Naive thymus-derived CD4-positive, alpha-beta T cell (primary cell): ENCODE data around the gene JDP2. TPM values are rescaled to one million over a fixed set of nuclear protein-coding genes. Genes with fewer than 3 reads are reported as not detected.

Source experiments
- ATAC-seq: fragments of 150-1000 bp; cut with Tn5 transposase; 2 replicates; pipeline ENCODE4 v1.10.0; 2021; ENCODE audit warnings: mild to moderate bottlenecking, moderate library complexity
- CTCF ChIA-PET: fragments of 350-600 bp; sonication (Branson Sonifier 250); formaldehyde crosslinking; loops from one replicate; lab custom pipeline; 2021; ENCODE audit warnings: antibody characterized with exemption; lab: Charles Lee
- POLR2A ChIA-PET: fragments of 350-600 bp; sonication (Branson Sonifier 250); formaldehyde crosslinking; loops from one replicate; lab custom pipeline; 2021; ENCODE audit warnings: antibody characterized with exemption, inconsistent platforms; lab: Charles Lee
- DNase-seq, 9 donors: peaks; one replicate each; pipeline versions ENCODE4 v3.0.0 to v3.0.0-alpha.2; 2020 to 2022; ENCODE audit warnings: mixed read lengths in 1 of 9
- H3K27ac ChIP-seq: one replicate; pipeline ENCODE4 v1.7.0; 2013; ENCODE audit warnings: mild to moderate bottlenecking, low read depth, low read length, moderate library complexity
- H3K27me3 ChIP-seq, 2 donors: one replicate each; pipeline ENCODE4 v1.7.0; 2013; ENCODE audit warnings: low read length in 2 of 2, mild to moderate bottlenecking in 2 of 2, moderate library complexity in 2 of 2; ENCODE audit not compliant: control insufficient read depth in 2 of 2, insufficient read depth in 2 of 2
- H3K36me3 ChIP-seq, 3 experiments: 1 replicate in 2 of 3; 2 replicates in 1 of 3; pipeline ENCODE4 v1.7.0; 2013; ENCODE audit warnings: low read length in 3 of 3, mild to moderate bottlenecking in 3 of 3, moderate library complexity in 1 of 3; ENCODE audit not compliant: insufficient read depth in 3 of 3, control insufficient read depth in 2 of 3
- H3K4me1 ChIP-seq, 2 donors: one replicate each; pipeline ENCODE4 v1.7.0; 2013; ENCODE audit warnings: low read length in 2 of 2, mild to moderate bottlenecking in 2 of 2, moderate library complexity in 1 of 2; ENCODE audit not compliant: control insufficient read depth in 2 of 2, insufficient read depth in 2 of 2
- H3K4me3 ChIP-seq: 2 replicates; pipeline ENCODE4 v1.7.0; 2013; ENCODE audit warnings: mild to moderate bottlenecking, low read length
- H3K9me3 ChIP-seq, 3 experiments: 1 replicate in 2 of 3; 2 replicates in 1 of 3; pipeline ENCODE4 v1.7.0; 2013; ENCODE audit warnings: low read length in 3 of 3; ENCODE audit not compliant: control insufficient read depth in 2 of 3
- H3K27ac Mint-ChIP-seq, 9 donors: one replicate each; pipeline ENCODE4 v1.8.0; 2020 to 2022; ENCODE audit warnings: mixed read lengths in 9 of 9, mild to moderate bottlenecking in 8 of 9, moderate library complexity in 5 of 9, inconsistent platforms in 2 of 9
- H3K27me3 Mint-ChIP-seq, 5 donors: one replicate each; pipeline ENCODE4 v1.8.0; 2021 to 2022; ENCODE audit warnings: mixed read lengths in 5 of 5, mild to moderate bottlenecking in 1 of 5
- H3K36me3 Mint-ChIP-seq, 5 donors: one replicate each; pipeline ENCODE4 v1.8.0; 2020 to 2022; ENCODE audit warnings: mixed read lengths in 5 of 5, mild to moderate bottlenecking in 3 of 5, inconsistent platforms in 1 of 5
- H3K4me1 Mint-ChIP-seq, 7 donors: one replicate each; pipeline ENCODE4 v1.8.0; 2020 to 2022; ENCODE audit warnings: mixed read lengths in 7 of 7, mild to moderate bottlenecking in 3 of 7, inconsistent platforms in 1 of 7
- H3K4me3 Mint-ChIP-seq, 10 donors: one replicate each; pipeline ENCODE4 v1.8.0; 2020 to 2022; ENCODE audit warnings: mild to moderate bottlenecking in 10 of 10, mixed read lengths in 10 of 10, moderate library complexity in 6 of 10, inconsistent platforms in 2 of 10
- H3K9me3 Mint-ChIP-seq, 11 donors: one replicate each; pipeline ENCODE4 v1.8.0; 2020 to 2022; ENCODE audit warnings: mixed read lengths in 11 of 11, mild to moderate bottlenecking in 4 of 11, inconsistent platforms in 1 of 11, moderate library complexity in 1 of 11
- intact Hi-C, 2 donors: fragments of 100-400 bp; cut with micrococcal nuclease; formaldehyde crosslinking; loops; one replicate each; pipeline ENCODE4 v1.15.1; 2023
- polyA plus RNA-seq, 2 donors: library from polyadenylated mRNA; unstranded; fragments of 300-500 nt; fragmentation: Illumina TruSeq; gene quantifications; one replicate each; pipeline ENCODE4 v1.2.3, GENCODE V29; 2021
- total RNA-seq, 6 experiments: library from RNA in 5 of 6; stranded (reverse) in 5 of 6; gene quantifications; 1 replicate in 5 of 6; 2 replicates in 1 of 6; pipeline ENCODE4 v1.2.3 and lab custom pipeline; 2021 to 2026

The JDP2 gene
- total and polyA plus RNA-seq, 7 experiments from 2014 or later, result 0.86 to 29.0 (median 1.5) TPM; not detected in 2

- ChIA-PET CTCF (no interaction called here), POLR2A (no interaction called here)
- no peak overlapping the region for H3K4me3 Mint-ChIP-seq
- peaks cover 0 to 15% (median 0%) of the 10 kb centered on the region in 7 donors for H3K4me1 Mint-ChIP-seq
- H3K9me3 ChIP-seq, result peaks cover 0 to 4% (median 0%) of the 10 kb centered on the region in 3 experiments
- no peaks in the 10 kb centered on the region for H3K36me3 ChIP-seq
- ATAC-seq (no peak), DNase-seq (no peak)
- no peak overlapping the region for H3K4me3 ChIP-seq
- peaks cover 0 to 15% (median 0%) of the 10 kb centered on the region in 5 donors for H3K27me3 Mint-ChIP-seq
- peak overlapping the region in 1 of 9 donors; percentile 70 for H3K27ac Mint-ChIP-seq
- intact Hi-C loops, result no loop called here
- peaks cover 0 to 3% (median 0%) of the 10 kb centered on the region in 5 donors for H3K36me3 Mint-ChIP-seq
- H3K27me3 ChIP-seq, result no peaks in the 10 kb centered on the region
- H3K4me1 ChIP-seq, result no peaks in the 10 kb centered on the region
- no peak overlapping the region for H3K27ac ChIP-seq
- peaks cover 0 to 4% (median 0%) of the 10 kb centered on the region in 11 donors for H3K9me3 Mint-ChIP-seq
Observed at GRCh38 chr14:75395862-75396261, 32.0 kb upstream of the JDP2 start.

GRCh38 chr14:75399321-75399720 is 28.5 kb upstream of the JDP2 start:
- Histone ChIP-seq H3K4me1 (no peaks in the 10 kb centered on the region), H3K36me3 (no peaks in the 10 kb centered on the region), H3K27ac (no peak overlapping the region), H3K9me3 (peaks cover 0 to 4% (median 0%) of the 10 kb centered on the region in 3 experiments), H3K27me3 (no peaks in the 10 kb centered on the region), H3K4me3 (no peak overlapping the region)
- H3K27me3 Mint-ChIP-seq, result peaks cover 0 to 13% (median 0%) of the 10 kb centered on the region in 5 donors
- H3K4me1 Mint-ChIP-seq, result peaks cover 0 to 23% (median 0%) of the 10 kb centered on the region in 7 donors
- intact Hi-C loops, result no loop called here
- DNase-seq (no peak), ATAC-seq (no peak)
- peaks cover 0 to 6% (median 0%) of the 10 kb centered on the region in 5 donors for H3K36me3 Mint-ChIP-seq
- H3K27ac Mint-ChIP-seq, result no peak overlapping the region
- H3K9me3 Mint-ChIP-seq, result peaks cover 0 to 4% (median 0%) of the 10 kb centered on the region in 11 donors
- H3K4me3 Mint-ChIP-seq, result no peak overlapping the region
- CTCF ChIA-PET, result no interaction called here
- POLR2A ChIA-PET, result no interaction called here

- ATAC-seq, result peak; percentile 52
- peak overlapping the region in 1 of 10 donors; percentile 24 for H3K4me3 Mint-ChIP-seq
- H3K9me3 ChIP-seq, result peaks cover 0 to 4% (median 0%) of the 10 kb centered on the region in 3 experiments
- ChIA-PET POLR2A (no interaction called here), CTCF (no interaction called here)
- peaks cover 0 to 6% (median 0%) of the 10 kb centered on the region in 5 donors for H3K36me3 Mint-ChIP-seq
- no peaks in the 10 kb centered on the region for H3K27me3 ChIP-seq
- no peak overlapping the region for H3K4me3 ChIP-seq
- H3K27ac ChIP-seq, result no peak overlapping the region
- peaks cover 0 to 4% (median 0%) of the 10 kb centered on the region in 11 donors for H3K9me3 Mint-ChIP-seq
- no peaks in the 10 kb centered on the region for H3K4me1 ChIP-seq
- DNase-seq, result no peak
- peak overlapping the region in 1 of 9 donors; percentile 15 for H3K27ac Mint-ChIP-seq
- H3K36me3 ChIP-seq, result no peaks in the 10 kb centered on the region
- intact Hi-C loops, result no loop called here
- H3K27me3 Mint-ChIP-seq, result peaks cover 0 to 21% (median 0%) of the 10 kb centered on the region in 5 donors
- peaks cover 0 to 23% (median 0%) of the 10 kb centered on the region in 7 donors for H3K4me1 Mint-ChIP-seq
Observed at GRCh38 chr14:75399843-75400775, 27.7 kb upstream of the JDP2 start.

GRCh38 chr14:75401361-75401760 is 26.5 kb upstream of the JDP2 start:
- ChIA-PET POLR2A (no interaction called here), CTCF (no interaction called here)
- intact Hi-C loops, result no loop called here
- DNase-seq (no peak), ATAC-seq (no peak)
- Histone ChIP-seq H3K36me3 (no peaks in the 10 kb centered on the region), H3K4me1 (no peaks in the 10 kb centered on the region), H3K4me3 (no peak overlapping the region), H3K27ac (no peak overlapping the region), H3K27me3 (no peaks in the 10 kb centered on the region), H3K9me3 (peaks cover 0 to 4% (median 0%) of the 10 kb centered on the region in 3 experiments)
- H3K4me1 Mint-ChIP-seq, result peaks cover 0 to 23% (median 0%) of the 10 kb centered on the region in 7 donors
- no peak overlapping the region for H3K4me3 Mint-ChIP-seq
- peaks cover 0 to 6% (median 0%) of the 10 kb centered on the region in 5 donors for H3K36me3 Mint-ChIP-seq
- H3K27ac Mint-ChIP-seq, result peak overlapping the region in 2 of 9 donors; percentile 40 to 53
- peaks cover 0 to 14% (median 0%) of the 10 kb centered on the region in 5 donors for H3K27me3 Mint-ChIP-seq
- peaks cover 0 to 4% (median 0%) of the 10 kb centered on the region in 11 donors for H3K9me3 Mint-ChIP-seq

GRCh38 chr14:75402867-75403413 is 24.9 kb upstream of the JDP2 start:
- Histone ChIP-seq H3K4me3 (no peak overlapping the region), H3K27ac (no peak overlapping the region), H3K36me3 (no peaks in the 10 kb centered on the region), H3K9me3 (peaks cover 0 to 4% (median 0%) of the 10 kb centered on the region in 3 experiments), H3K27me3 (no peaks in the 10 kb centered on the region), H3K4me1 (no peaks in the 10 kb centered on the region)
- peaks cover 0 to 23% (median 0%) of the 10 kb centered on the region in 7 donors for H3K4me1 Mint-ChIP-seq
- H3K4me3 Mint-ChIP-seq, result no peak overlapping the region
- peaks cover 0 to 15% (median 0%) of the 10 kb centered on the region in 5 donors for H3K27me3 Mint-ChIP-seq
- ATAC-seq, result no peak
- DNase-seq, result no peak
- CTCF ChIA-PET, result no interaction called here
- H3K9me3 Mint-ChIP-seq, result peaks cover 0 to 4% (median 0%) of the 10 kb centered on the region in 11 donors
- H3K36me3 Mint-ChIP-seq, result peaks cover 0 to 6% (median 0%) of the 10 kb centered on the region in 5 donors
- H3K27ac Mint-ChIP-seq, result no peak overlapping the region
- intact Hi-C loops, result no loop called here
- POLR2A ChIA-PET, result no interaction called here

- DNase-seq (no peak), ATAC-seq (no peak)
- Histone ChIP-seq H3K27me3 (no peaks in the 10 kb centered on the region), H3K4me1 (no peaks in the 10 kb centered on the region), H3K4me3 (no peak overlapping the region), H3K36me3 (no peaks in the 10 kb centered on the region), H3K27ac (no peak overlapping the region), H3K9me3 (no peaks in the 10 kb centered on the region)
- CTCF ChIA-PET, result no interaction called here
- Mint-ChIP-seq H3K27me3 (peaks cover 0 to 13% (median 0%) of the 10 kb centered on the region in 5 donors), H3K4me1 (peaks cover 0 to 18% (median 0%) of the 10 kb centered on the region in 7 donors), H3K36me3 (peaks cover 0 to 3% (median 0%) of the 10 kb centered on the region in 5 donors), H3K9me3 (no peaks in the 10 kb centered on the region), H3K27ac (no peak overlapping the region), H3K4me3 (no peak overlapping the region)
- POLR2A ChIA-PET, result no interaction called here
- intact Hi-C loops, result no loop called here
Observed at GRCh38 chr14:75404847-75405246, 23.0 kb upstream of the JDP2 start.
